Liver (tissue), 3 donors: ENCODE measurements around the gene CS.

Experiments
- CTCF ChIP-seq: fragments of 150-350 bp; IDR thresholded peaks from 2 replicates; pipeline ENCODE4 v1.5.1; 2017; ENCODE audit warnings: improper control_type of control experiment, low read depth, low read length; ENCODE audit not compliant: missing input control
- EGR1 ChIP-seq, 2 donors: IDR thresholded peaks; 2 replicates each; pipeline ENCODE4 v1.6.1; 2016 to 2018; ENCODE audit warnings: antibody characterized with exemption in 2 of 2, low read depth in 2 of 2
- GABPA ChIP-seq, 2 donors: IDR thresholded peaks in 1 of 2; conservative IDR thresholded peaks in 1 of 2; 2 replicates each; pipeline ENCODE4 v1.6.1; 2016; ENCODE audit warnings: antibody characterized with exemption in 2 of 2, mild to moderate bottlenecking in 1 of 2, moderate library complexity in 1 of 2
- JUND ChIP-seq, 2 donors: IDR thresholded peaks; 2 replicates each; pipeline ENCODE4 v1.6.1; 2016; ENCODE audit warnings: antibody characterized with exemption in 2 of 2
- MAX ChIP-seq: IDR thresholded peaks from 2 replicates; pipeline ENCODE4 v1.6.1; 2016; ENCODE audit warnings: antibody characterized with exemption
- RAD21 ChIP-seq, 2 donors: IDR thresholded peaks; 2 replicates each; pipeline ENCODE4 v1.6.1; 2016; ENCODE audit warnings: antibody characterized with exemption in 2 of 2, mild to moderate bottlenecking in 2 of 2
- REST ChIP-seq: IDR thresholded peaks from 2 replicates; pipeline ENCODE4 v1.6.1; 2016; ENCODE audit warnings: antibody characterized with exemption, mild to moderate bottlenecking
- donor health status: healthy.
- donor health status: healthy.

- no peak for TF ChIP-seq REST
- no peak for TF ChIP-seq CTCF
- TF ChIP-seq RAD21 (IDR thresholded peaks at IDR 0.05): no peak
- no peak for TF ChIP-seq MAX
- no peak for TF ChIP-seq JUND (IDR thresholded peaks at IDR 0.05)
- TF ChIP-seq GABPA (IDR thresholded peaks at IDR 0.05 in 1 of 2, conservative IDR thresholded peaks at IDR 0.05 in 1 of 2): no peak
- TF ChIP-seq EGR1 (IDR thresholded peaks at IDR 0.05; ENCODE audit: low read depth in 2 of 2): no peak
Measured at GRCh38 chr12:56222531-56222895, 77.6 kb downstream of the CS start.
